Tibial nerve (tissue), 4 donors: ENCODE results near the gene CELSR1. TPM values are rescaled to one million over a fixed set of nuclear protein-coding genes. Genes with fewer than 3 reads are reported as not detected.
"Not testable (repeated sequence)": the region's sequence is repeated elsewhere in the genome, so short reads cannot be mapped to it uniquely, and the experiment has no call there.

Source experiments
- DNase-seq, 2 donors: peaks; one replicate each; pipeline ENCODE4 v3.0.0-alpha.2; 2019; ENCODE audit warnings: low spot score in 2 of 2
- H3K27ac ChIP-seq, 4 donors: fragments of 200-600 bp; sonication (generic) in 3 of 4; one replicate each; pipeline ENCODE4 v1.5.1; 2017 to 2019; ENCODE audit warnings: mild to moderate bottlenecking in 1 of 4
- H3K27me3 ChIP-seq, 2 donors: fragments of 200-600 bp; sonication (generic) in 1 of 2; one replicate each; pipeline versions ENCODE4 v1.5.1 to v1.6.0; 2017 to 2019
- H3K36me3 ChIP-seq, 3 donors: fragments of 200-600 bp; sonication (generic); one replicate each; pipeline ENCODE4 v1.5.1; 2018 to 2019
- H3K4me1 ChIP-seq, 4 donors: fragments of 200-600 bp; sonication (generic) in 3 of 4; one replicate each; pipeline ENCODE4 v1.5.1; 2017 to 2019
- H3K4me3 ChIP-seq, 4 donors: fragments of 200-600 bp; sonication (generic) in 3 of 4; one replicate each; pipeline ENCODE4 v1.5.1; 2017 to 2019; ENCODE audit warnings: mild to moderate bottlenecking in 1 of 4, moderate library complexity in 1 of 4
- H3K9me3 ChIP-seq, 4 donors: fragments of 200-600 bp; sonication (generic) in 3 of 4; one replicate each; pipeline ENCODE4 v1.5.1; 2017 to 2019
- EP300 ChIP-seq, 2 donors: sonication (generic); formaldehyde crosslinking; IDR thresholded peaks; one replicate each; pipeline ENCODE4 v1.6.1; 2017; ENCODE audit warnings: antibody characterized with exemption in 2 of 2, mild to moderate bottlenecking in 1 of 2
- POLR2A ChIP-seq, 2 donors: fragments of 450-650 bp; IDR thresholded peaks; one replicate each; pipeline ENCODE4 v1.6.1; 2017; ENCODE audit warnings: antibody characterized with exemption in 2 of 2, mild to moderate bottlenecking in 2 of 2, moderate library complexity in 2 of 2
- WGBS, 2 donors: methylation state at CpG; one replicate each; pipeline ENCODE4 v1.1.5; 2018; 5-methylcytosine and 5-hydroxymethylcytosine counted together
- total RNA-seq, 4 donors: library from RNA; depleted of rRNA; stranded (reverse); fragments of >200 nt; gene quantifications; one replicate each; pipeline ENCODE4 v1.1.0, GENCODE V29; 2016
- TF ChIP-seq, protein P1 (sequence below), 5 experiments: fragments of 200-600 bp in 3 of 5; fragments of 450-650 bp in 2 of 5; sonication (generic) in 3 of 5; IDR thresholded peaks; one replicate each; pipeline ENCODE4 v1.5.1; 2016 to 2019; ENCODE audit warnings: antibody characterized with exemption in 5 of 5, mild to moderate bottlenecking in 3 of 5, moderate library complexity in 2 of 5

Gene CELSR1
- total RNA-seq, 4 donors from 2014 or later: 1.0 to 5.9 (median 2.6) TPM

GRCh38 chr22:46516638-46517037 is 20.8 kb downstream of the CELSR1 start:
- H3K27me3 ChIP-seq: peaks cover 0 to 3% of the 10 kb centered on the region in 2 donors
- no peaks in the 10 kb centered on the region for H3K9me3 ChIP-seq
- 79 to 84% methylated on average over 10 of the region's 10 CpGs for WGBS, 2 donors
- no peak for DNase-seq
- no peak overlapping the region for H3K4me3 ChIP-seq
- no peak for TF ChIP-seq POLR2A (IDR thresholded peaks at IDR 0.05)
- TF ChIP-seq EP300 (IDR thresholded peaks at IDR 0.05): no peak
- TF ChIP-seq, protein P1, sequence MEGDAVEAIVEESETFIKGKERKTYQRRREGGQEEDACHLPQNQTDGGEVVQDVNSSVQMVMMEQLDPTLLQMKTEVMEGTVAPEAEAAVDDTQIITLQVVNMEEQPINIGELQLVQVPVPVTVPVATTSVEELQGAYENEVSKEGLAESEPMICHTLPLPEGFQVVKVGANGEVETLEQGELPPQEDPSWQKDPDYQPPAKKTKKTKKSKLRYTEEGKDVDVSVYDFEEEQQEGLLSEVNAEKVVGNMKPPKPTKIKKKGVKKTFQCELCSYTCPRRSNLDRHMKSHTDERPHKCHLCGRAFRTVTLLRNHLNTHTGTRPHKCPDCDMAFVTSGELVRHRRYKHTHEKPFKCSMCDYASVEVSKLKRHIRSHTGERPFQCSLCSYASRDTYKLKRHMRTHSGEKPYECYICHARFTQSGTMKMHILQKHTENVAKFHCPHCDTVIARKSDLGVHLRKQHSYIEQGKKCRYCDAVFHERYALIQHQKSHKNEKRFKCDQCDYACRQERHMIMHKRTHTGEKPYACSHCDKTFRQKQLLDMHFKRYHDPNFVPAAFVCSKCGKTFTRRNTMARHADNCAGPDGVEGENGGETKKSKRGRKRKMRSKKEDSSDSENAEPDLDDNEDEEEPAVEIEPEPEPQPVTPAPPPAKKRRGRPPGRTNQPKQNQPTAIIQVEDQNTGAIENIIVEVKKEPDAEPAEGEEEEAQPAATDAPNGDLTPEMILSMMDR (IDR thresholded peaks at IDR 0.05): no peak
- H3K36me3 ChIP-seq: no peaks in the 10 kb centered on the region
- H3K27ac ChIP-seq: peak overlapping the region in 1 of 4 donors; percentile 13
- no peaks in the 10 kb centered on the region for H3K4me1 ChIP-seq

DNA sequence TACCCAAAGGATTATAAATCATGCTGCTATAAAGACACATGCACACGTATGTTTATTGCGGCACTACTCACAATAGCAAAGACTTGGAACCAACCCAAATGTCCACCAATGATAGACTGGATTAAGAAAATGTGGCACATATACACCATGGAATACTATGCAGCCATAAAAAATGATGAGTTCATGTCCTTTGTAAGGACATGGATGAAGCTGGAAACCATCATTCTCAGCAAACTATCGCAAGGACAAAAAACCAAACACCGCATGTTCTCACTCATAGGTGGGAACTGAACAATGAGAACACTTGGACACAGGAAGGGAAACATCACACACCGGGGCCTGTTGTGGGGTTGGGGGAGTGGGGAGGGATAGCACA is 21.3 kb downstream of the CELSR1 start:
- not testable (repeated sequence) for DNase-seq, H3K4me1 ChIP-seq, H3K36me3 ChIP-seq, H3K27me3 ChIP-seq, H3K9me3 ChIP-seq, H3K4me3 ChIP-seq, H3K27ac ChIP-seq
- WGBS, 2 donors: 93 to 94% methylated on average over 5 of the region's 5 CpGs

DNA sequence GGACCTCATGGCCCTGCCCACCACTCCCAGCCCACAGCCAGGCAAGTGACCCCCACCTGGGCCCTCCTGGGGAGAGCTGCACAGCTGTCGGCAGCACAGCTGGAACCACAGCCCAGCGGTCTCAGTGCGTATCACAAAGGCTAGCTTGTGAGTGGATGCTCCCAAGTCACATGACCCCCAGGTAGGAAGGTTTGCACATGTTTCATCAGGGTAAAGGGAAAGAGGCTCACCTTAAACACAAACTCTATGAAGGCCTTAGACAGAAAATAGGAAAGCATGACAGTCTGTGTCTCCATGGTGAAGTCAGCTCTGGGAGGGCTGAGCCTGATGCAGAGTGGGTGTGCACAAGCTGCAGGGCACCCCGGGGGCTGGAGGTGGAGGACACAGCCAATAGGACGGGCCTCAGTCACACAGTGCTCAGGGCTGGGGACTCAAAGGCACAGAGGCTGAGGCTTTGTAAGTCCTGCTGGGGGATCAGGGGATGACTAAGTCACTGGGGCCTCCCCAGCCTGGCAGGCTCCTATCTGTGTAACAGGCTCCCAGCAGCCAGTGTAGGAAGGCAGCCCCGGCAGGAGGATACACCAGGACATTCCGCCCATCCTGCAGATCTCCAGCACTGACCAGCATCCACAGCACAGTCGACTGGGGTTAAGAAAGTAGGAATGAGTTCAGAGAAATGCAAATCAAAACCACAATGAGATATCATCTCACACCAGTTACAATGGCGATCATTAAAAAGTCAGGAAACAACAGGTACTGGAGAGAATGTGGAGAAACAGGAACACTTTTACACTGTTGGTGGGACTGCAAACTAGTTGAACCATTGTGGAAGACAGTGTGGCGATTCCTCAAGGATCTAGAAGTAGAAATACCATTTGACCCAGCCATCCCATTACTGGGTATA is 22.0 kb downstream of the CELSR1 start:
- Histone ChIP-seq H3K27me3 (peaks cover 0 to 3% of the 10 kb centered on the region in 2 donors), H3K9me3 (no peaks in the 10 kb centered on the region), H3K4me1 (no peaks in the 10 kb centered on the region), H3K27ac (no peak overlapping the region), H3K4me3 (no peak overlapping the region), H3K36me3 (no peaks in the 10 kb centered on the region)
- DNase-seq: no peak
- TF ChIP-seq EP300 (IDR thresholded peaks at IDR 0.05) (no peak), POLR2A (IDR thresholded peaks at IDR 0.05) (no peak)
- TF ChIP-seq, protein P1 (IDR thresholded peaks at IDR 0.05): no peak
- WGBS, 2 donors: 78 to 83% methylated on average over 8 to 10 of the region's 10 CpGs

- no peak for DNase-seq
- 41 to 59% methylated on average over 6 to 16 of the region's 16 CpGs for WGBS, 2 donors
- Histone ChIP-seq H3K4me1 (no peaks in the 10 kb centered on the region), H3K27me3 (peaks cover 0 to 3% of the 10 kb centered on the region in 2 donors), H3K9me3 (no peaks in the 10 kb centered on the region), H3K27ac (no peak overlapping the region), H3K36me3 (no peaks in the 10 kb centered on the region), H3K4me3 (no peak overlapping the region)
- TF ChIP-seq, protein P1 (IDR thresholded peaks at IDR 0.05): no peak
- TF ChIP-seq EP300 (IDR thresholded peaks at IDR 0.05) (no peak), POLR2A (IDR thresholded peaks at IDR 0.05) (no peak)
Measured at GRCh38 chr22:46514592-46515207, 22.7 kb downstream of the CELSR1 start.

DNA sequence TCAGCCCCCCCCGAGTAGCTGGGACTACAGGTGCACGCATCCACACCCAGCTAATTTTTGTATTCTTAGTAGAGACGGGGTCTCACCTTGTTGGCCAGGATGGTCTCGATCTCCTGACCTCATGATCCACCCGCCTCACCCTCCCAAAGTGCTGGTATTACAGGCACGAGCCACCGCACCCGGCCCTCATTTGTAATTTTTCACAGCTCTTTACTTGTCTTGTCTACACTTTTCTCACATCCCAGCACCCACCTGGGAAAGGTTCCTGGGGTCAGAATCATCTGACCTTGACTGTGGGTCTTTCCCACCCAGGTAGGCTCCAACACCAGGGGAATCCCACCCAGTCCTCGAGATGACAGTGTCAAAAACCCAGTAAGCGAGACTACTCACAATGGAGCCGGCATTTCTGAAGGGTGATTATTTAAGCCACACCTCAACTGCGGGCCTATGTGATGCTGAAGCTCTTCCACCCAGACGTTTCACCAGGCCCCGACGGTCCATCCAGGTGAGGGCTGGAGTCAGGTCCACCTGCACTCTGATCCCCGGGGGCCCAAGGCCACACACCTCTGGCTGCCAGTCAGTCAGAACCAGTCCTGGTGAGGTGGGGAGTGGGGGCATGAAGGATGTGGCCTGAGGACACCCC is 23.4 kb downstream of the CELSR1 start:
- DNase-seq: no peak
- Histone ChIP-seq H3K36me3 (no peaks in the 10 kb centered on the region), H3K27me3 (peaks cover 0 to 6% of the 10 kb centered on the region in 2 donors), H3K4me3 (no peak overlapping the region), H3K4me1 (no peaks in the 10 kb centered on the region), H3K27ac (no peak overlapping the region), H3K9me3 (no peaks in the 10 kb centered on the region)
- WGBS, 2 donors: 92% methylated on average over 12 to 16 of the region's 16 CpGs
- no peak for TF ChIP-seq POLR2A (IDR thresholded peaks at IDR 0.05)

DNA sequence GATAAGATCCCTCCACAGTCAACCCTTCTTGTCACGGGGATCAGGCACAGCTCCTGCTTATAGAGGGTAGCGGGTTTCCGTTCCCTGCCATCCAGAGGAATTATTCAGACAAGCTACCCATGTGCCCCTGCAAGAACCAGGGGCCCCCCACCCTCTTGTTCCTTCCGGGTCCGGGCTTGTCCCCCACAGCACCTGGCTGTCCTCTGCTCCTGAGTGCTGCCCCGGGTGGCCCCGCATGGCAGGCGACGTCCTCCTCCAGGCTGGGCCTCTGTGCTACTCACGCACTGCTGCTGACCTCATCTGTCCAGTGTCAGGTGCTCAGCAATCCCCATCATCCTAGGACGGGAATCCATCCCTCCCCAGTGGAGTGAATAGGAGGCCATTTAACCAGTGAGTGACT is 24.7 kb downstream of the CELSR1 start:
- DNase-seq: no peak
- H3K4me1 ChIP-seq: peaks cover 0 to 4% (median 0%) of the 10 kb centered on the region in 4 donors
- H3K27ac ChIP-seq: no peak overlapping the region
- peaks cover 0 to 19% of the 10 kb centered on the region in 2 donors for H3K27me3 ChIP-seq
- 85 to 91% methylated on average over 11 of the region's 11 CpGs for WGBS, 2 donors
- no peaks in the 10 kb centered on the region for H3K36me3 ChIP-seq
- H3K4me3 ChIP-seq: no peak overlapping the region
- TF ChIP-seq EP300 (IDR thresholded peaks at IDR 0.05) (no peak), POLR2A (IDR thresholded peaks at IDR 0.05) (no peak)
- TF ChIP-seq, protein P1 (IDR thresholded peaks at IDR 0.05): no peak
- H3K9me3 ChIP-seq: no peaks in the 10 kb centered on the region
